ENCODE measurements around the gene MEX3A.
"Not testable (repeated sequence)": the region's sequence is repeated elsewhere in the genome, so short reads cannot be mapped to it uniquely, and the experiment has no call there.

DNA sequence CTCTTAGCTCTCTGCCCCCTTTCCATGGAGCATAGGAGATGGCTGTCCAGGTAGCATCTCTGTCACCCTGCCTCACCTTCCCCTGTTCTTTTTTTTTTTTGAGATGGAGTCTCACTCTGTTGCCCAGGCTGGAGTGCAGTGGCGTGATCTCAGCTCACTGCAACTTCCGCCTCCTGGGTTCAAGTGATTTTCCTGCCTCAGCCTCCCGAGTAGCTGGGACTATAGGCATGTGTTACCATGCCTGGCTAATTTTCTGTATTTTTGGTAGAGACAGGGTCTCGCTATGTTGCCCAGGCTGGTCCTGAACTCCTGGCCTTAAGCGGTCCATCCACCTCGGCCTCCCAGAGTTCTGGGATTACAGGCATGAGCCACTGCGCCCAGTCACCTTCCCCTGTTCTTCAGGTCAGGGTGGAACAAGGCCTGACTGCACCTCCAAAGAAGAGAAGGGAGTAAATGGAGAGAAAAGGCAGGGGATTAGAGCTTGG lies 10.9 kb downstream of the MEX3A start:
- not testable (repeated sequence) for TF ChIP-seq POLR2A (IDR thresholded peaks at IDR 0.05)
- TF ChIP-seq, protein P1, sequence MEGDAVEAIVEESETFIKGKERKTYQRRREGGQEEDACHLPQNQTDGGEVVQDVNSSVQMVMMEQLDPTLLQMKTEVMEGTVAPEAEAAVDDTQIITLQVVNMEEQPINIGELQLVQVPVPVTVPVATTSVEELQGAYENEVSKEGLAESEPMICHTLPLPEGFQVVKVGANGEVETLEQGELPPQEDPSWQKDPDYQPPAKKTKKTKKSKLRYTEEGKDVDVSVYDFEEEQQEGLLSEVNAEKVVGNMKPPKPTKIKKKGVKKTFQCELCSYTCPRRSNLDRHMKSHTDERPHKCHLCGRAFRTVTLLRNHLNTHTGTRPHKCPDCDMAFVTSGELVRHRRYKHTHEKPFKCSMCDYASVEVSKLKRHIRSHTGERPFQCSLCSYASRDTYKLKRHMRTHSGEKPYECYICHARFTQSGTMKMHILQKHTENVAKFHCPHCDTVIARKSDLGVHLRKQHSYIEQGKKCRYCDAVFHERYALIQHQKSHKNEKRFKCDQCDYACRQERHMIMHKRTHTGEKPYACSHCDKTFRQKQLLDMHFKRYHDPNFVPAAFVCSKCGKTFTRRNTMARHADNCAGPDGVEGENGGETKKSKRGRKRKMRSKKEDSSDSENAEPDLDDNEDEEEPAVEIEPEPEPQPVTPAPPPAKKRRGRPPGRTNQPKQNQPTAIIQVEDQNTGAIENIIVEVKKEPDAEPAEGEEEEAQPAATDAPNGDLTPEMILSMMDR (IDR thresholded peaks at IDR 0.05) = not testable (repeated sequence)

Data from testis (tissue), 2 donors.